ENCODE measurements around the gene TTBK2.
"Not testable (repeated sequence)": the region's sequence is repeated elsewhere in the genome, so short reads cannot be mapped to it uniquely, and the experiment has no call there.

TTBK2 gene

GRCh38 chr15:42903388-42904324 lies 16.9 kb downstream of the TTBK2 start:
- no peak for DNase-seq

GRCh38 chr15:42893911-42894310 lies 26.7 kb downstream of the TTBK2 start:
- DNase-seq: not testable (repeated sequence)

- no peak for DNase-seq
These were observed 29.0 kb downstream of the TTBK2 start for GRCh38 chr15:42891569-42891968.

DNA sequence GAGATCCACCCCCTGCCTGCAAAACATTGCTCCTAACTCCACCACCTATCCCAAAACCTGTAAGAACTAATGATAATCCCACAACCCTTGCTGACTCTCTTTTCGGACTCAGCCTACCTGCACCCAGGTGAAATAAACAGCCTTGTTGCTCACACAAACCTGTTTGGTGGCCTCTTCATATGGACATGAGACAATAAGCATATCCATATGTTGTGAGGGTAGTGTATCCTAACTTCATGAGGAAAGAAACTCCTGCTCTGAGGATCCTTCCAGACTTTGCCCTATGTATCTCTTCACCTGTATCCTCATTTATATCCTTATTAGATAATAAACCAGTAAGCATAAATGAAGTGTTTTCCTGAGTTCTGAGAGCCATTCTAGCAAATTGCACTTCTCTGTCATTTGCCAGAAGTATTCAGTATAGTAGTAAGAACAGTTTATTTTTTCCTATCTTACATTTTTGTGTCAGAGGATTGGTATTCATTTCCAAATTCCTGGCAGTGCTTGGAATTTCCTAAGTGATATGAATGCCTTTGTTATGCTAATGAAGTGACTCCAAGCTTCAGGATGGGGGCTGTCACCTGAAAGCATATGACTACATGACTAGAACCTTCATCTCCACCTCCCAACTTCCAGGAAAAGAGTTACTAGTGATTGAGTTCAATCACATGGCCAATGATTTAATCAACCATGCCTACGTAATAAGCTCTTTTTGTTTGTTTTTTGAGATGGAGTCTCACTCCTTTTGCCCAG lies 30.2 kb downstream of the TTBK2 start:
- no peak for DNase-seq

GRCh38 chr15:42887384-42887783 lies 33.2 kb downstream of the TTBK2 start:
- DNase-seq: not testable (repeated sequence)

DNA sequence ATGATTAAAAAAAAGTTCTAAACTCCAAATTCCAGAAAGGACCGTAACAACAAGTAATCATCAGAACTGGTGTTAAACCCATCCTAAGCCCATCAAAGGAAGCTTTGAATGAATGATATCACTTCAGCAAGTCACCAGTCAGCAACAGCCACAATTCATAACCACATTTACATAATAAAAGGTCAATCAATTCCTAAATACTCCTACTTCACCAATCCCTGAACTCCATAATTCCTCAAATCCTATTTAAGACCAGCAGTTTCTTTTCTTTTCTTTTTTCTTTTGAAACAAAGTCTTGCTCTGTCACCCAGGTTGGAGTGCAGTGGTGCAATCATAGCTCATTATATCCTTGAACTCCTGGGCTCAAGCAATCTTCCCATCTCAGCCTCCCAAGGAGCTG lies 40.5 kb downstream of the TTBK2 start:
- no peak for DNase-seq

- no peak for DNase-seq
These were observed 41.1 kb downstream of the TTBK2 start for GRCh38 chr15:42879443-42879842.

- no peak for DNase-seq
These were observed 44.4 kb downstream of the TTBK2 start for GRCh38 chr15:42876224-42876623.

- DNase-seq: no peak
These were observed 51.9 kb downstream of the TTBK2 start for GRCh38 chr15:42868683-42869082.

GRCh38 chr15:42863572-42864239 lies 56.9 kb downstream of the TTBK2 start:
- no peak for DNase-seq

DNA sequence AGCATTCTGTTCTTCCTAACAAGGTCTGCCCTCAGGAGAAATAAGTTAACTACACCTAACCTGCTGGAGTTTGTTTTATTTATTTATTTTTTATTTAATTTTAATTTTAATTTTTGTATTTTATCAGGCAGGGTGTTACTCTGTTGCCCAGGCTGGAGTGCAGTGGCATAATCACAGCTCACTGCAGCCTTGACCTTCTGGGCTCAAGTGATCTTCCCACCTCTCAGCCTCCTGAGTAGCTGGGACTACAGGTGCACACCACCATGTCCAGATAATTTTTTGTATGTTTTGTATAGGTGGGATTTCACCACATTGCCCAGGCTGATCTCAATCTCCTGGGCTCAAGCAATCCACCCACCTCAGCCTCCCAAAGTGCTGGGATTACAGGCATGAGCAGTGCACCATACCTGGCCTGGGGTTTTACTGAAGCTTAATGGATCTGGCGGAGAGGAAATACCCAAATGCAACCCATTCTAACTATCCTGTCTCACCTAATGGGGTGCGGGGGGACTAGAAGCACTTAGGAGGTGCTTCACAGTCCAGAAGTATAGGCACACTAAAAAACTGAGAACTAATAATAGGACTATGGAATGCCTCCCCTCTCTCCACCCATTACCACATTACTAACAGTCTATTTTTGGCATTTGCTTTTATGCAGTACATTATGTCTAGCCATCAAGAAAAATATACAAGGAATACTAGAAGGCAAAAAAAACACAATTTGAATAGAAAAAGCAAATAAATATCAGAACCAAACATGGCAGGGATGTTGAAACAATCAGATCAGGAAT lies 61.4 kb downstream of the TTBK2 start:
- no peak for DNase-seq

DNA sequence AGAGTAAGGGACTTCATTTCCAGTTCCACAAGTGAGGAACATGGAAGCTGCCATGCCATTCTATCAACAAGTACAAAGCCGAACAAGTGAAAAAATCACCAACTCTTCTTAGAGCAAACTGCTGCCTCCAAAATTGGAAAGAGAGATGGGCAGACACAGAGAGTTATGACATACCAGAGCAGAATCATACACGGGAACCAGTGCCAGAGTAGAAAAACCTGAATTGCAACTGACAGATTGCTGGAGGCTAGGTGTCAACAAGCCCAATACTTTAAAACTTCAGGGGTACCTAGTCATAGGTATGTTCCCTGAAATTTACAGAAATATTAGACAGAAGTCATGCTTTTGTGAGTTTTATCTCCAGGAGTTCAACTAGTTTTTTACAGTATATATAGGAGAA lies 62.0 kb downstream of the TTBK2 start:
- no peak for DNase-seq

GRCh38 chr15:42854576-42854975 lies 66.0 kb downstream of the TTBK2 start:
- DNase-seq: no peak

GRCh38 chr15:42849836-42850235 lies 70.7 kb downstream of the TTBK2 start:
- DNase-seq: peak; percentile 42 to 49

- DNase-seq: peak; percentile 48 to 52
These were observed 71.7 kb downstream of the TTBK2 start for GRCh38 chr15:42848846-42849245.

- no peak for DNase-seq
These were observed 73.9 kb downstream of the TTBK2 start for GRCh38 chr15:42846647-42847046.

- DNase-seq: no peak
These were observed 75.0 kb downstream of the TTBK2 start for GRCh38 chr15:42845581-42845980.

DNA sequence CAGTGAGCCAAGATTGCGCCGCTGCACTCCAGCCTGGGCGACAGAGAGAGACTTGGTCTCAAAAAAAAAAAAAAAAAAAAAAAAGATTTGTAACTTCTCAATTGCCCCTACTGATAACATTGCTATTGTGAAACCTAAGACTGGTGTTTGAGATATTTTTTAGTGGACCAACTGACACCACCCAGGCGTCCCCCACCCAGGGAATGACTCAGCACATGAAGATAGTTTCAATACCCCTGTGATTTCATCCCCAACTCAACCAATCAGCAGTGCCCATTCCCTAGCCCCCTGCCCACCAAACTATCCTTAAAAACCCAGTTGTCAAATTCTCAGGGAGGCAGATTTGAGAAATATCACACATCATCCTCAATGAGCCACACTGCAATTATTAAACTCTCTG lies 76.9 kb downstream of the TTBK2 start:
- DNase-seq: no peak

DNA sequence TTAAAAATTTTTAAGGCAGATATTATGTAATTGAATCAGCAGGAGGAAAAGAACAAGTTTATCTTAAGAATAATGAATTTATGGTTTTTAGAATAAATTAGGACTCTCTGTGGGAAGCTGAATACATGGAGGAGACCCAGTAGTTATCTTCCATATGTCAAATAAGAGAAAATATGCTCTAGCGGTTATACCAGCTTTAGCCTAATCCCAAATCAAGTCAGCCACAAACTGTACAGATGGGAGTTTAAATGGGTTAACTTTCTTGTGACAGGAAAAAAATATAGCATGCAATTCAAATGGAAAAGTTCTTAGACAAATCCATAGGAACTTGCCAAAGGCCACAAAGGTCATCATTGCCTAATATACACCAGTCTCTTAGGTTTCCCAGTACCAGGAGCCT lies 84.3 kb downstream of the TTBK2 start:
- no peak for DNase-seq

- DNase-seq: no peak
These were observed 88.0 kb downstream of the TTBK2 start for GRCh38 chr15:42832576-42832975.

DNA sequence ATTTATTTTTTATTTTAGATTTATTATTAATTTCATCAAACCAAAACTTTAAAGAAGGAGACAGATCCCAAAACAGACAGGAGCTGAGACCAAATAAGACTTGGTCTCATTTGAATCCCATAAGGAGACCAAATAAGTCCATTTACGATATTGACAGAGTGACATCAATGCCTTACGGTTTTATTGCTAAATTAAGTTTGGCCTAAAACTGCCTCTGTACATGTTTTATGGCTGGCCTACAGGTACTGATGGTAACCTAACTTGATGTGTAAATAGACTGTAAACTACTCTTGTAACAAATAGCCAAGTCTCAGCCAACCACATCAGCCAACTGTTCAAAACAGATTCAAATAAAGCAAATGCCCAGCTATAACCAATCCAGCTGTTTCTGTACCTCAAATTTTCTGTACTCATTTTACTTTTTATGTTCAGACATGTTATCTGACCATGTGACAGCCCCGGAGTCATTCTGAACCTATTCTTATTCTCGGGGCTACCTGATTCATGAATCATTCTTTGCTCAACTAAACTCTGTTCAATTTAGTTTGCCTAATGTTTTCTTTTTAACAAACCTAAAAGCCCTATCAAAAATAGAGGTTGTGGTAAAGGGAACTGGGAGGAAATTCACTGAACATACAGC lies 94.2 kb downstream of the TTBK2 start:
- DNase-seq: no peak

- no peak for DNase-seq
These were observed 95.0 kb downstream of the TTBK2 start for GRCh38 chr15:42825599-42825998.
